HG03045 (cell line): ENCODE data around the gene NCOA6.
A peak's percentile ranks its signal among the peaks of the same experiment; 100 is the strongest.
"Not testable (repeated sequence)": the region's sequence is repeated elsewhere in the genome, so short reads cannot be mapped to it uniquely, and the experiment has no call there.

ENCODE experiments used
- ATAC-seq: cut with Tn5 transposase; IDR thresholded peaks from one replicate; pipeline ENCODE4 v1.9.1; 2021; ENCODE audit warnings: mild to moderate bottlenecking, moderate library complexity; ENCODE audit not compliant: unreplicated experiment

Gene NCOA6

GRCh38 chr20:34724172-34724571, 101.3 kb downstream of the NCOA6 start:
- ATAC-seq: no peak

GRCh38 chr20:34722560-34722959, 102.9 kb downstream of the NCOA6 start:
- ATAC-seq: not testable (repeated sequence)

- no peak for ATAC-seq
Observed at GRCh38 chr20:34720266-34720665, 105.2 kb downstream of the NCOA6 start.

DNA sequence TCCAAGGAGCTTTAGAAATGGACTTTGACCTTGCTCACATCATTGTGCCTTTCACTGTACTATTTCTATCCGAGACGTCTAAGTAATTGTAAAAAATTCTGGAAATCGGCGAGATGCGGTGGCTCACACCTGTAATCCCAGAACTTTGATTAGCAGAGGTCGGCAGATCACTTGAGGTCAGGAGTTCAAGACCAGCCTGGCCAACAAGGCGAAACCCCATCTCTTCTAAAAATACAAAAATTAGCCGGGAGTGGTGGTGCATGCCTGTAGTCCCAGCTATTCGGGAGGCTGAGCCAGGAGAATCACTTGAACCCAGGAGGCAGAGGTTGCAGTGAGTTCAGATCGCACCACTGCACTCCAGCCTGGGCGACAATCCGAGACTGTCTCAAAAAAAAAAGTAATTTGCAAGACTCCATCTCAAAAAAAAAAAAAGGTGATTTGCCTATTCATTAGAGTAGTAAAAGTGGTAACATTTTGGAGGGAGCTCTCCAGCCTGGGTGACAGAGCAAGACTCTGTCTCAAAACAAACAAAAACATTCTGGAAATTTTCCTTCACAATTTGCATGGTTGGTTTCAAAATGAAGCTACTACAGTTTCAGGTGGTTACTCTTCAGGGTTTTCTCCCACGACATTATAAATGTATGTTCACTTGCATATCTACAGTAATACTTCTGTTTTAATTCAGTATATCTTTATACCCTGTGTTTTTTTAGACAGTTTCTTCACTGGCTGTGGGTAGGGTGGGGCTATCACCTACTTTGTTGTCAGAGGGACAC, 106.0 kb downstream of the NCOA6 start:
- ATAC-seq: peak; percentile 83

DNA sequence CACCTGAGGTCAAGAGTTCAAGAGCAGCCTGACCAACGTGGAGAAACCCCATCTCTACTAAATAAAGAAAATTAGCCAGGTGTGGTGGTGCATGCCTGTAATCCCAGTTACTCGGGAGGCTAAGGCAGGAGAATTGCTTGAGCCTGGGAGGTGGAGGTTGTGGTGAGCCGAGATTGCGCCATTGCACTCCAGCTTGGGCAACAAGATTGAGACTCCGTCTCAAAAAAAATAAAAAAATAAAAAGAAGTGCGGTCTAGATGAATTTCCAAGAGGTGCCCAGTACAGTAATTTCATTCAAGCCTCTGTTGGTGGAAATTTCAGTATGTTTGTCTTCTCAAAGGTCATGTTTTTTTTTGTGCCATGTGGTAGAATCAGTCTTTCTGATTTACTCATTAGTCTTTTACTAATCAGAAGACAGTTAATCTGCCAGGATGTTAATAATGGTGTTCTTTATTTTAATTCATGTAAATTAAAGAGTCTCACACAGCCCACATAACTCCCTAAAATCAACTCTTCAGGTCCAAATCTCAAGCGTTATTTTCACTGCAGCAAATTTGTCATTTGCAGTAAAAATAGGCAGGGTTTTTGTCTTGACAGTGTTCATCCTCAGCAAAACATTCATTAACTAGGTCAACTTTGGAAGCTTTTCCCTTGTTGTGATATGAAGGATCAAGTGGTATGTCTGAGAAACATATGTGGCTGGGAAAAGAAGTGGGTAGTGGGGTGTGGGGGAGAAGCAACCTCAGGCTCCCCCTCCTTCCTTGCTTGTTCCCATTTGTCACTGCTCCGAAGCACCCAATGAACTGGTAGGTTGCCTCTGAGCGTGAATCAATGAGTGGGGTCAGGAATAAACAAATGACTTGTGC, 108.0 kb downstream of the NCOA6 start:
- ATAC-seq: no peak

DNA sequence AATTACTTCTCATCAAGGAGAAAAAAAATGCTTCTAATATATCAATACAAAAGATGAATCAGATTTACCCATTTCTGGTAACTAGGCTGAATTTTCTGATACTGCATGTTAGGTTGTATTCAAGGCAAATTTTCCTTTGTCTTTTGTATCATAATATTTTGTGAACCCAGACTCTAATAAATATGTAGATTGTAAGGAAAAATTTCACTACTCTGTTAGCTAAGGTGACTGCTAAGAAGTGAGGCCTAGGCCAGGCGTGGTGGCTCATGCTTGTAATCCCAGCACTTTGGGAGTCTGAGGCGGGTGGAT, 108.6 kb downstream of the NCOA6 start:
- ATAC-seq: no peak

DNA sequence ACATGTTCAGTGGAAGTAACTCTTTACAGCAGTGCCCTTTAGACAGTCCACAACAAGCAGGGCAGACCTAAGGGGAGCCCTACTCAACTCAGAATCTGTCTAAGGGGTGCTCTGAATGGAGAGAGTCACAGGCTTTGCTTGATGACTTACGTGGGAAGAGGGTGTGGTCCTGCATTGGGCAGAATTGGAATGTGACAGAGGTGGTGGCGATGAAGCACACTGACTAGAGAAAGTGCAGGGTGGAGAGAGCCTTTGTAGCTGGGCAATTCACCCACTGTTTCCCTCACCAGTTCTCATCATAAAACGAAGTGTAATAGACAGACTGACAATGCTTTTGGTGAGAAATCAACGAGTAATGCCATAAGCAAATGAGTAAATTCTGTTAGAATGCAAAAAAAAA, 110.1 kb downstream of the NCOA6 start:
- no peak for ATAC-seq

DNA sequence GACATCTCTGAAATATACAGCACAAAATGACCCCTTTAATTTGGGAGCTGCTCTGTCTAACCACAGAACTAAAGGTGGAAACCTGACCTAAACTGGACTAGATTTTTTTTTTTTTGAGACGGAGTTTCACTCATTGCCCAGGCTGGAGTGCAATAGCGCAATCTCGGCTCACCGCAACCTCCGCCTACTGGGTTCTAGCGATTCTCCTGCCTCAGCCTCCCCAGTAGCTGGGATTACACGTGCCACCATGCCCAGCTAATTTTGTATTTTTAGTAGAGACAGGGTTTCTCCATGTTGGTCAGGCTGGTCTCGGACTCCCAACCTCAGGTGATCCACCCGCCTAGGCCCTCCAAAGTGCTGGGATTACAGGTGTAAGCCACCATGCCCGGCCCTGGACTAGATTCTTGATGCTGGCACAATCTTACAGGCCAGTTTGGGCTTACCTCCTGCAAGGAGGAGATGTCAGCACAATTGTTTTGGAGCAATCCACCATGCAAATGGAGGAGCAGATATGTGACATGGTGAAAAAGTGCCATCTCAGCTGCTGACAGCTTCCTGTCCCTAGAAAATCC, 111.4 kb downstream of the NCOA6 start:
- ATAC-seq: not testable (repeated sequence)

DNA sequence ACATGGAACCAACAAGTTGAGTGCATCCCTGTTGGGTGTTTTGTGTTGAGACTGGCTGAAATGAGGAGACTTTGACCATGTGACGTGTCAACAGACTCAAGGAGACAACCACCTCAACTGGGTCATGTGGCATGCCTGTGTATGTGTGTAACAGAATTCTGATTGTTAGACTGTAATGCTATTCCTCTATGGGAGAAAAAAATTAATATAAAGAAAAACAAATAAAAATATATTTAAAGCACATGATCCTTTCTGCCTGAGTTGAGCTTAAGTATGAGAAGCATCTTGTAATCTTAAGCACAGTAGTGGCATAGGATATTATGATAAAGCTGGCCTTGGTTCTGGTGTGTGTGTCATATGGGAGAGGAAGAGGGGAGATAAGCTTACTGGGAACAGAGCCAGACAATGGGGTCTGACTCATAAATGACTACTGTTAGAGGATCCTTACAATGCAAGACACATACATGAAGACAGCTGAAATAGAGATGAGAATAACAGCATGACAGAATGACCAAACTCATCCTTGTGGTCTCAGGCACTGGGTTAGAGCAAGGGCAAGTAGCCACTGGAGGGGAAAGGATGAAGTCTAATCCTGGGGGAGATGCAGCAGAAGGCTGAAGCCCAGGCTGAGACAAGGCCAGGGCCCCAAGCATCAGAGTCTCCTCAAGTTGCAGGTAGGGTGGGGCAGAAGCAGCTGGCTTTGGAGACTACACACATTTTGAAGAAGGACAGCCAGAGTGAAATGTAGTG, 112.1 kb downstream of the NCOA6 start:
- no peak for ATAC-seq

- no peak for ATAC-seq
Observed at GRCh38 chr20:34712525-34713192, 112.8 kb downstream of the NCOA6 start.

DNA sequence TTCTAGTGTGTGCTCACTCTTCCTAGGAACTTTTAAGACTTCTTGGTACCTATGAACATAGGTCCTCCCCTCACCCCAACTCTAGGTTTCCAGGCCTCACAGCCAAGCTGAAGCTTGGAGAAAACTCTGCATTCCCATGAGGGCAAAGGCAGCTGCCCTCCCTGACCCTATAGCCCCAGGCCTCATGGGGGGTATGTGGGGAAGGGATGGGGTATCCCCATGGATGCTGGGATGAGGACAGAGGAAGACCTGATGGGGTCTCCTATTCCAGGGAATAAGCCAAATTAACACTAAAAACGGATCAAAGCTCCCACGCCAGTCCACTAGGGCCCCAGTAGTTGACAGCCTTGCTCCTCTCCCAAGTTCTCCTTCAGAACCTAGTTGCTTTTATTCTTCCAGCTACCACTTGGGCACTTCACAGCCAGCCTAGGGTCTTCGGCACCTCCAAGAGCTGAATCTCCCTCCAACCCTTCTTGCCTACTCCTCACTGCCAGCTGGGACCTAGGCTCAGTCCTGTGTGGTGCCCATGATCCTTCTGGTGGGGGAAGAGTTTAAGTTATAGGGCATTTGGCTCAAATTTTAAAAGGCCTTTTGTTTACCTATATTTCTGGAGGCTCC, 113.5 kb downstream of the NCOA6 start:
- ATAC-seq: no peak

DNA sequence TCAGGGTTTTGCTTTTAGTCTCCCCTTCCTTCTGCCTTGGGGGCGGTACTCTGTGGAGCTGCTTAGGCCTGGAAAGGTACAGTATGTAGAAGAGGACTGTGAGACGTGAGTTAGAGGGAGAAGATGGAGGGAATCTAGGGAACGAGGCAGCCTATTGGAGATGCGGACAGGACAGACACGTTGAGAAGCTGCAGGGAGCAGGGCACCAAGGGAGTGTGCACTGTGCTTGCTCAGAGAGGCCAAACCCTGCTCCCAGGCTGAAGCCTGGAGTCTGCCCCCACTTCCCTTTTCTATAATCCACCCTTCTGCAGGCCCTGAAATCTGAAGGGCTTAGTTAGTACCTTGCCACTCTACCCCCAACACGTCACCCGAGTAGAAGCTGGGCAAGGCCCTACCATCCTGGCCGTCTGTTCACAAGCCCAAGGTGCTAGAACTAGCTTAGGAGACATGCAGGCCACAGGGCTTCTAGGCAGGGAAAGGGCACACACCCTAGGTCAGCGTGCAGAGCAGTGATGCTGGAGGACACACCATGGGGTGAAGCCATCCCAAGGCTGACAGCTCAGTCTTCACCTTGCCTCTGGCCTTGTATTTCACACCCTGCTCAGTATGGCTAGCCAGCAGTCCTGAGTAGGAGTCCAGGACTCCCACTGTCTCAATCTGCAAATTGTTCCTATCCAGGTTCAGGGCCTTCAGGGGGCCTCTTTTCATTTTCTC, 114.4 kb downstream of the NCOA6 start:
- ATAC-seq: no peak

GRCh38 chr20:34710568-34710839, 114.9 kb downstream of the NCOA6 start:
- no peak for ATAC-seq

- ATAC-seq: peak; percentile 35
Observed at GRCh38 chr20:34709831-34710567, 115.5 kb downstream of the NCOA6 start.

DNA sequence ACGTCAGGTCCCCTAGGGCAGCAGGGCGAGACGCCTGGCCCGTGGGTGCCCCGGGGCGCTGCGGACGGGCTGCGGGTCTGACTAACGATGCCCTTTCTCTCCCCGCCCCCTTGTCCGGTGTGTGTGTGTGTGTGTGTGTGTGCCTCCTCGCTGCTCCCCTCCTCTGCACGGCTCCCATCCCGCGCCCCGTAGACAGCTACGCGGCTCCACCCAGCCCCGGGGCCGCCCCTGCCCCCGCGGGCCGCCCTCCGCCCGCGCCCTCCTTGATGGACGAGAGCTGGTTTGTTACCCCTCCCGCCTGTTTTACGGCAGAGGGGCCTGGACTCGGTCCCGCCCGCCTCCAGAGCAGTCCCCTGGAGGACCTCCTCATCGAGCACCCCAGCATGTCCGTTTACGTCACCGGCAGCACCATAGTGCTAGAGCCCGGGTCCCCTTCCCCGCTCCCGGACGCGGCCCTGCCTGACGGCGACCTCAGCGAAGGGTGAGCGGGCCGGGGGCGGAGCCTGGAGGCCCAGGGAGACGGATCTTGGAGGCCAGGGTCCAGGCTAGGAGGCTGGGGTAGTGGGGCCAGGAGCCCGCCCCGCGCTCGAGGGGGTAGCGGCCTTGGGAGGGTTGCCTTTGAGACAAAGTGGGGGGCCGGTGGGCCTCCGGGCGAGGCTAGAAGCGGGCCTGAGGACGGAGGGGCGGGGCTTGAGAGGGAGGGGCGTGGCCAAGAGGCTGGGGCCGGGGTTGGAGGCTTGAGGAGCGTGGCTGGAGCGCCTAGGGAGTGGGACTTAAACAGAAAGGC, 116.2 kb downstream of the NCOA6 start:
- ATAC-seq: peak; percentile 46

DNA sequence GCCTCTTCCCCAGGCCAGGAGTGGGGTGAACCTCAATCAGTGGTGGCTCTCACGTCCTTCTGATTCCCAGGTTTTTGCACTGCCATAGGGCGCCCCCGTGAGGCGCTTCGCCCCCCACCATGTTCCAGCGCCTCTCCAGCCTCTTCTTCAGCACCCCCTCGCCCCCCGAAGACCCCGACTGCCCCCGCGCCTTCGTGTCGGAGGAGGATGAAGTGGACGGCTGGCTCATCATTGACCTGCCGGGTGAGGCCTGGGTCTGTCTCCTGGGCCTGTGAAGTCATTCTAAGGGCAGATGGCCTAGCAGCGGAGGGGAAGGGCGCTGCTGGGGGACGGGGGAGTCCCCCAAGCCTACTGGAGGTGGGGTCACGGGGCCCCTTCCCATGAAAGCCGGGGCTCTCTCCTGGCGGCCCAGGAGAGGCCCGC, 116.8 kb downstream of the NCOA6 start:
- ATAC-seq: peak; percentile 5

DNA sequence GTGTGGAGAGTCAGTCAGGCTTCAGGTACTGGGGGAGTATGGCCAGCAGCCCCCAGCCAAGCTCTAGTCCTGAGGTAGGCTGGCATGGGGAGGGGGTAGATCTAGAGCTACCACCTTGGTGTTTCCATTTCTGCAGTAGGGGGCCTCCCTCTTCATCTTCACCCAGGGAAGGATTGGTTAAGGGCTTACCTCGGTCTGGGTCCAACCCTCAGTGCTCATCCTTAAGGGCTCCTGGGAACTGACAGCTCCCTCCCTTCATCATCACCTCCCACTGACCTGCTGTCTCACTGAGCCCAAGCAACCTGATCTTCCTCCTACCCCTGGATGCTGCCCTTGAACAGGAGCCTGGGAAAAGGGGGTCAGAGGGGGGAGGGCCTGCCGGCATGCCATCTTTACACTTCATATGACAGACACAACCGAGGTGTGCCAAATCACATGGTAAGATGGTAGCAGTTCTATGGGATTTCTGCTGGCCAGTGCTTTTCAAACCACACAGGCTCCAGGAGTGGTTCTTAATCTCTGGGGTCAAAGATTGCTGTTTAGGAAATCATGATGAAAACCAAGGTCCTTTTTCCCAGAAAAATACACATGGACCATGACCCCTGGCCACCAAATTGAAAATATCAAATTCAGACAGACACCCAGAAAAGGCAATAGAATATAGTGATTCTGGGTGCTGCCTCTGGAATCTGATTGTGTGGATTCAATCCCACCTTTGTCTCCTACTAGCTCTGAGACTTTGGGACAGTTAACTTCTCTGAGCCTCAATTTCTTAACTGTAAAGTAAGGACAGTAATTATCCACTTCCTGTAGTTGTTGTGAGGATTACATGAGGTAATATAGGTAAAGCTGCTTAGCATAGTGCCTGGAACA, 118.3 kb downstream of the NCOA6 start:
- no peak for ATAC-seq
